GM18508 (cell line): Measurements from ENCODE around the gene USP38.
A peak's percentile ranks its signal among the peaks of the same experiment; 100 is the strongest.
"Not testable (repeated sequence)": the region's sequence is repeated elsewhere in the genome, so short reads cannot be mapped to it uniquely, and the experiment has no call there.

Experiments used
- ATAC-seq: cut with Tn5 transposase; IDR thresholded peaks from one replicate; pipeline ENCODE4 v1.9.1; 2021; ENCODE audit warnings: moderate number of reproducible peaks; ENCODE audit not compliant: insufficient read depth, unreplicated experiment

The USP38 gene

GRCh38 chr4:143184503-143185252 is at the start of gene USP38:
Gene USP38, plus strand, starts transcription at chr4:143184917. Its CDS starts 534 bp downstream, at chr4:143185451.
- peak; percentile 57 for ATAC-seq

- no peak for ATAC-seq
Measured at GRCh38 chr4:143135358-143135757, 49.4 kb upstream of the USP38 start.

- ATAC-seq, result no peak
Measured at GRCh38 chr4:143140696-143141095, 44.0 kb upstream of the USP38 start.

GRCh38 chr4:143148521-143148920 is 36.2 kb upstream of the USP38 start:
- ATAC-seq, result no peak

GRCh38 chr4:143156853-143157252 is 27.9 kb upstream of the USP38 start:
- ATAC-seq, result no peak

GRCh38 chr4:143163614-143164013 is 21.1 kb upstream of the USP38 start:
- no peak for ATAC-seq

- not testable (repeated sequence) for ATAC-seq
Measured at GRCh38 chr4:143166722-143167121, 18.0 kb upstream of the USP38 start.

- no peak for ATAC-seq
Measured at GRCh38 chr4:143178923-143179322, 5.8 kb upstream of the USP38 start.

GRCh38 chr4:143183513-143184216 is 1.1 kb upstream of the USP38 start:
- ATAC-seq, result no peak

- ATAC-seq, result peak; percentile 11
Measured at GRCh38 chr4:143184217-143184502, 557 bp upstream of the USP38 start.

- peak; percentile 7 for ATAC-seq
Measured at GRCh38 chr4:143185253-143186107, 763 bp downstream of the USP38 start.

- no peak for ATAC-seq
Measured at GRCh38 chr4:143186212-143186611, 1.5 kb downstream of the USP38 start.

GRCh38 chr4:143186649-143187048 is 1.9 kb downstream of the USP38 start:
- no peak for ATAC-seq

- ATAC-seq, result no peak
Measured at GRCh38 chr4:143188136-143189088, 3.7 kb downstream of the USP38 start.

GRCh38 chr4:143189528-143189927 is 4.8 kb downstream of the USP38 start:
- peak; percentile 28 for ATAC-seq

GRCh38 chr4:143195581-143195980 is 10.9 kb downstream of the USP38 start:
- ATAC-seq, result no peak

- ATAC-seq, result no peak
Measured at GRCh38 chr4:143196323-143196722, 11.6 kb downstream of the USP38 start.

GRCh38 chr4:143199503-143199902 is 14.8 kb downstream of the USP38 start:
- ATAC-seq, result no peak

- no peak for ATAC-seq
Measured at GRCh38 chr4:143202824-143203223, 18.1 kb downstream of the USP38 start.

- ATAC-seq, result no peak
Measured at GRCh38 chr4:143203577-143203976, 18.9 kb downstream of the USP38 start.
